ENCODE data around the gene SUGP1. TPM values are rescaled to one million over a fixed set of nuclear protein-coding genes. Genes with fewer than 3 reads are reported as not detected.

SUGP1 gene
- total RNA-seq, 1 experiment from 2014 or later, result 73.8 TPM

DNA sequence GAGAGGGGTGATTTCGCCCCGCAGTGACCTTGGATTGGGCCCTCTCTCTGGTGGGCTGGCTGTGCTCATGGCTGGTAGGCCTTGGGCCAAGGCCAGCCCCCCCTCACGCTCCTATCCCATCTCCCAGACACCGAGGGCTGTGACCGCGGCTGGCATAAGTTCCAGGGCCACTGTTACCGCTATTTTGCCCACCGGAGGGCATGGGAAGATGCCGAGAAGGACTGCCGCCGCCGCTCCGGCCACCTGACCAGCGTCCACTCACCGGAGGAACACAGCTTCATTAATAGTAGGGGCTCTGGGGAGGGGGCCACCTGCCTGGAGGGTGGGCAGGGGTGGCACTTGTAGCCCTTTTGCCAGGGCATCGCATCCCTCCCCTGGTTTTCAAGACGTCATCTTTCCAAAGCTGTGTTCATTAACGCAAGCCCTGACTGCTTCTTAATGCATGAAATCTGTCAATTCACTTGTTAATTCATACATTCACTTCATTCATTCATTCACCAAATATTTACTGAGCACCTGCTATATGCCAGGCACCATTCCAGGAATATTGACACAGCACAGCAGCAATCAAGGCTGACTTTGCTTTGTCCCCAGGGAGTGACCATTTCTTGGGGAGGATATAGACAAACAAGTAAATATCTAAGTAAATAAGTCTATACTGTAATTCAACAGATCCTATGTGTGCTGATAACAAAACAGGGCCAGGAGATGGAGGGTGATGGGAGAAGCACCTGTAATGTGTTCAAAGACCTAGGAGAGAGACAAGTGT, 82.0 kb downstream of the SUGP1 start:
- no peak overlapping the region for H3K27ac ChIP-seq (ENCODE audit: low read depth, low read length, poor library complexity, severe bottlenecking)
- H3K27me3 ChIP-seq (replicated peaks; ENCODE audit: insufficient read depth, low read depth, low read length, poor library complexity), result no peaks in the 10 kb centered on the region
- CTCF ChIA-PET, result no interaction called here
- BruUV-seq (replicated peaks), result no TSS peak
- no peak for DNase-seq (ENCODE audit: low spot score)
- no peak overlapping the region for H3K4me3 ChIP-seq (ENCODE audit: low read depth, low read length, poor library complexity, severe bottlenecking)
- intact Hi-C loops (cut with micrococcal nuclease; ENCODE audit: unreplicated experiment), result no loop called here
- H3K9me3 ChIP-seq (ENCODE audit: low read depth, low read length, poor library complexity, severe bottlenecking), result peaks cover 11% of the 10 kb centered on the region
- no peak for TF ChIP-seq EZH2 (IDR thresholded peaks at IDR 0.05; ENCODE audit: borderline replicate concordance, low read depth, low read length, poor library complexity, severe bottlenecking)
- TF ChIP-seq, protein P1, sequence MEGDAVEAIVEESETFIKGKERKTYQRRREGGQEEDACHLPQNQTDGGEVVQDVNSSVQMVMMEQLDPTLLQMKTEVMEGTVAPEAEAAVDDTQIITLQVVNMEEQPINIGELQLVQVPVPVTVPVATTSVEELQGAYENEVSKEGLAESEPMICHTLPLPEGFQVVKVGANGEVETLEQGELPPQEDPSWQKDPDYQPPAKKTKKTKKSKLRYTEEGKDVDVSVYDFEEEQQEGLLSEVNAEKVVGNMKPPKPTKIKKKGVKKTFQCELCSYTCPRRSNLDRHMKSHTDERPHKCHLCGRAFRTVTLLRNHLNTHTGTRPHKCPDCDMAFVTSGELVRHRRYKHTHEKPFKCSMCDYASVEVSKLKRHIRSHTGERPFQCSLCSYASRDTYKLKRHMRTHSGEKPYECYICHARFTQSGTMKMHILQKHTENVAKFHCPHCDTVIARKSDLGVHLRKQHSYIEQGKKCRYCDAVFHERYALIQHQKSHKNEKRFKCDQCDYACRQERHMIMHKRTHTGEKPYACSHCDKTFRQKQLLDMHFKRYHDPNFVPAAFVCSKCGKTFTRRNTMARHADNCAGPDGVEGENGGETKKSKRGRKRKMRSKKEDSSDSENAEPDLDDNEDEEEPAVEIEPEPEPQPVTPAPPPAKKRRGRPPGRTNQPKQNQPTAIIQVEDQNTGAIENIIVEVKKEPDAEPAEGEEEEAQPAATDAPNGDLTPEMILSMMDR (conservative IDR thresholded peaks at IDR 0.05; ENCODE audit: low read depth, low read length), result no peak
- H3K36me3 ChIP-seq (ENCODE audit: insufficient read depth, low read length, poor library complexity, severe bottlenecking), result no peaks in the 10 kb centered on the region
- POLR2A ChIA-PET (ENCODE audit: low non-redundant PET), result no interaction called here
- no peaks in the 10 kb centered on the region for H3K4me1 ChIP-seq (ENCODE audit: insufficient read depth, low read length, poor library complexity, severe bottlenecking)

DNA sequence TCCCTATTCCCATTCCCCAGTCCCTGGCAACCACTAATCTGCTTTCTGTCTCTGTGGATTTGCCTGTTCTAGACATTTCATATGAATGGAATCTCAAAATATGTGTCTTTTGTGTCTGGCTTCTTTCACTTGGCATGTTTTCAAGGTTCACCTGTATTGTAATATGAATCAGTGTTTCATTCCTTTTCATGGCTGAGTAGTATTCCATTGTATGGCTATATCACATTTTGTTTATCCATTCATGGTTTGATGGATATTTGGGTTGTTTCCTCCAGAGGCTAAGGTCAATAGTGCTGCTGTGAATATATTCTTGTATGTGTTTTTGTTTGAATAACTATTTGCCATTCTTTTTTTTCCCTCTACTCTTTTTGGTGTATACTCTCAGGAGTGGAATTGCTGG, 84.1 kb downstream of the SUGP1 start:
- no TSS peak for BruUV-seq (replicated peaks)
- Histone ChIP-seq H3K4me3 (ENCODE audit: low read depth, low read length, poor library complexity, severe bottlenecking) (no peak overlapping the region), H3K27me3 (replicated peaks; ENCODE audit: insufficient read depth, low read depth, low read length, poor library complexity) (peaks cover 5% of the 10 kb centered on the region), H3K27ac (ENCODE audit: low read depth, low read length, poor library complexity, severe bottlenecking) (no peak overlapping the region), H3K4me1 (ENCODE audit: insufficient read depth, low read length, poor library complexity, severe bottlenecking) (no peaks in the 10 kb centered on the region), H3K9me3 (ENCODE audit: low read depth, low read length, poor library complexity, severe bottlenecking) (peaks cover 11% of the 10 kb centered on the region), H3K36me3 (ENCODE audit: insufficient read depth, low read length, poor library complexity, severe bottlenecking) (no peaks in the 10 kb centered on the region)
- CTCF ChIA-PET, result no interaction called here
- no peak for DNase-seq (ENCODE audit: low spot score)
- TF ChIP-seq, protein P1 (conservative IDR thresholded peaks at IDR 0.05; ENCODE audit: low read depth, low read length), result no peak
- no peak for TF ChIP-seq EZH2 (IDR thresholded peaks at IDR 0.05; ENCODE audit: borderline replicate concordance, low read depth, low read length, poor library complexity, severe bottlenecking)
- POLR2A ChIA-PET (ENCODE audit: low non-redundant PET), result no interaction called here
- intact Hi-C loops (cut with micrococcal nuclease; ENCODE audit: unreplicated experiment), result no loop called here

DNA sequence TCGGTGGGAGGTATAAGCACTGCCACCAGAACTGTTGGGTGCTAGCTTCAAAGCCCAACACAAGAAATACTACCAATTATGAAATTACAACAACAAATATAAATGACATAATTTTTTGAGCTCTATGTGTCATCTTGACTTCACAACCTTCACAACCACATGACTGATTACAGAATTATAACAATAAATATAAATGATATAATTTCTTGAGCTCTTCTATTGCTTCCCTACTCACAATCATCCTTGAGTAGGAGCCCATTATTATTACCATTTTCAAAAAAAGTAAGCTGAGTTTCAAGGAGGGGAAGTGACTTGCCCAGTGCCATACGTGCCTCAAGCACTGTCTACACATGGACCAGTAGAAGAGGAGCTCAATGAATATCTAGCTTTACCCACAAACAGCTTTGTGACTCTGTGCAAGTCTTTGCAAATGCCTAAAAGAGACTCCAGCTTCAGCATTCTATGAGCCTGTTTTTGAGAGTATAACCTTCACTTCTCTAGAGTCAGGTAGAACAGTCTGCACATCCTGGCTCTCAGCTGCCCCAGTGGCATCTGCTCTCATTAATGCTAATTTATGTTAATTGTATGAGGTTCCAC, 86.0 kb downstream of the SUGP1 start:
- Histone ChIP-seq H3K9me3 (ENCODE audit: low read depth, low read length, poor library complexity, severe bottlenecking) (peaks cover 11% of the 10 kb centered on the region), H3K27me3 (replicated peaks; ENCODE audit: insufficient read depth, low read depth, low read length, poor library complexity) (peaks cover 11% of the 10 kb centered on the region), H3K4me1 (ENCODE audit: insufficient read depth, low read length, poor library complexity, severe bottlenecking) (no peaks in the 10 kb centered on the region), H3K27ac (ENCODE audit: low read depth, low read length, poor library complexity, severe bottlenecking) (no peak overlapping the region), H3K4me3 (ENCODE audit: low read depth, low read length, poor library complexity, severe bottlenecking) (no peak overlapping the region), H3K36me3 (ENCODE audit: insufficient read depth, low read length, poor library complexity, severe bottlenecking) (no peaks in the 10 kb centered on the region)
- ChIA-PET CTCF (interaction anchor here (1.3 kb wide), 1 partner anchor 9 kb away, joined by 3 read pairs; no protein-coding TSS in a partner anchor), POLR2A (ENCODE audit: low non-redundant PET) (no interaction called here)
- BruUV-seq (replicated peaks), result no TSS peak
- DNase-seq (ENCODE audit: low spot score), result no peak
- intact Hi-C loops (cut with micrococcal nuclease; ENCODE audit: unreplicated experiment), result no loop called here
- TF ChIP-seq, protein P1 (conservative IDR thresholded peaks at IDR 0.05; ENCODE audit: low read depth, low read length), result no peak
- no peak for TF ChIP-seq EZH2 (IDR thresholded peaks at IDR 0.05; ENCODE audit: borderline replicate concordance, low read depth, low read length, poor library complexity, severe bottlenecking)
